NCI-H748 (cell line): Measurements from ENCODE around the gene EIF2A.
A peak's percentile ranks its signal among the peaks of the same experiment; 100 is the strongest.
"Not testable (repeated sequence)": the region's sequence is repeated elsewhere in the genome, so short reads cannot be mapped to it uniquely, and the experiment has no call there.

ENCODE experiments used
- DNase-seq: peaks from one replicate; lab custom pipeline; 2025; ENCODE audit not compliant: unreplicated experiment; lab: John Stamatoyannopoulos, UW

Gene EIF2A

DNA sequence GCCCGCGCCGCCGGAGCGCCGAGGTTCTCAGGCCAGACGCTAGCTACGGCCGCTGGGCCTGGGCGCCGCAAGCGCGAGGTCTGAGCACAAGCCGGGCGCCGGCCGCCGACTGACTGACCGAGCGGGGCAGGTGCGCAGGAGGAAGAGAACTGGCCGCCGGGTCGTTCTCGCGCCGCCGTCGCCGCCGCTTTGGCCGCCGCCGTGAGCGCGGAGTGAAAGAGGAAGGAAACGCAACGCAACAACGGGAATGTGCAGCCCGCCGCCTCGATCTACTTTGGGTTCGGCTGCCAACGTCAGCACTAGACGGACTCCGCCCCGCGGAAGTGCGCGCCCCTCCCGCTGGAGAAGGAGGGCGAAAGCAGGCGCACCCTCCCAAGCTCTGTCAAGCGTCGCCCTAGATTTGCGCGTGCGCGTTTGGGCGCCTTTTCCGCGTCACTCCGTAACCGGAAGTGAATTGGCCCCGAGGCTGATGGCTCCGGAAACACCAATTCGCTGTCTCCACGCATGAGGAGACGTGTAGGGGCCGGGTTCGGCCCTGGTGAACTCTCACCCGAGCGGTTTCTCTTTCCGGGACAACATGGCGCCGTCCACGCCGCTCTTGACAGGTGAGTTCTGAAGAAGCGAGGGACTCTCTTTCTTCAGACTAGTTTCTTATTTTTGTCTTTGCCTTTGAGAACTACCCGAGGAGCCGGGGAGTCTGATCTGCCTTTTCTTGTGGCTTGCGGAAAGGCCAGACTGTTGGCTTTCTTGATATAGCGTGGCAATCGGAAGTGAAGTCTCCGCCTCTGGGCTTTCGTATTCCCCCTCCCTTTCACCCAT, at the start of gene EIF2A, which contains the start of gene SERP1:
Gene EIF2A (plus strand): TSS at position 562 of the 819 bp plus-strand sequence. CDS start 16 bp downstream, at position 578.
Gene SERP1 (minus strand): TSS at position 271 of the 819 bp plus-strand sequence. CDS start 361 bp downstream, outside the sequence.
- peak; percentile 97 for DNase-seq

- DNase-seq = no peak
Measured at GRCh38 chr3:150497956-150498355, 48.6 kb upstream of the EIF2A start.

DNA sequence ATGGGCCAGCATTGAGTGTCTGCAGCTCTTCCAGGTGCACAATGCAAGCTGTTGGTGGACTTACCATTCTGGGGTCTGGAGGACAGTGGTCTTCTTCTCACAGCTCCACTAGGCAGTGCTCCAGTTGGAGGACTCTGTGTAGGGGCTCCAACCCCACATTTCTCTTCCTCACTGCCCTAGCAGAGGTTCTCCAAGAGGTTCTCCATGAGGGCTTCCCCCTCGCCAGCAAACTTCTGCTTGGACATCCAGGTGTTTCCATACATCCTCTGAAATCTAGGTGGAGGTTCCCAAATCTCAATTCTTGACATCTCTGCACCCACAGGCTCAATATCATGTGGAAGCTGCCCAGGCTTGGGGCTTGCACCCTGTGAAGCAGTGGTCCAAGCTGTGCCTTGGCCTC, 45.6 kb upstream of the EIF2A start:
- not testable (repeated sequence) for DNase-seq

- no peak for DNase-seq
Measured at GRCh38 chr3:150503402-150504099, 43.0 kb upstream of the EIF2A start.

DNA sequence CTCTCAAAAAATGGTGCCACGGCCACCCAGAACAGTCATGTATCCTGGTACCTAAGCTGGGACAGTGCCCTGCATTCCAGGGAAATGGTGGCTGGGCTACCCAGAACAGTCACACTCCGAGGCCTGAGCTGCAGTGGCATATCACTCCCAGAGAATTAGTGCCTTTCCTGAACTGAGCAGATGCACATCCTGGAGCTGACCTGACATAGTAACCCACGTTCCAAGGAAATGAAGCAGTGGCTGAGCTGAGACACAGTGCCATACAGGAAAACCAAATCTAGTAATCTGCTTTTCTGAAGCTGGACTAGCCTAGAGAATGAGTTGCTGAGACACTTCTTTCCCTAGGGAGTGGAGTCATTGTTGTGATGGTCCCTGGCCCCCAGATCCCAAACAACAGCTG, 42.1 kb upstream of the EIF2A start:
- DNase-seq = no peak

GRCh38 chr3:150508401-150508800, 38.2 kb upstream of the EIF2A start:
- no peak for DNase-seq

DNA sequence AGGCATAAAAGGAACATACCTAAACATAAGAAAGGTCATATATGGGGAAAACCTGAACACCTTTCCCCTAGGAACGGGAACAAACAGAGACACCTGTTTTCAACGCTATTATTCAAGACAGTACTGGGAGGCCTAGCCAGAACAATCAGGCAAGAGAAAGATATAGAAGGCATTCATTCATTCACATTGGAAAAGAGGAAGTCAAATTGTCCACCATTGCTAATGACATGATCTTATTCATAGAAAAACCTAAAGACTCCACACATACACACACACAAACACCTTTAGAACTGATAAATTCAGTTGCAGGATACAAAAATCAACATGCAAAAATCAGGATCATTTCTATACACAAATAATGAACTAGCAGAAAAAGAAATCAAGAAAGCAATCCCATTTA, 36.8 kb upstream of the EIF2A start:
- no peak for DNase-seq

GRCh38 chr3:150511122-150511821, 35.3 kb upstream of the EIF2A start:
- DNase-seq = no peak

DNA sequence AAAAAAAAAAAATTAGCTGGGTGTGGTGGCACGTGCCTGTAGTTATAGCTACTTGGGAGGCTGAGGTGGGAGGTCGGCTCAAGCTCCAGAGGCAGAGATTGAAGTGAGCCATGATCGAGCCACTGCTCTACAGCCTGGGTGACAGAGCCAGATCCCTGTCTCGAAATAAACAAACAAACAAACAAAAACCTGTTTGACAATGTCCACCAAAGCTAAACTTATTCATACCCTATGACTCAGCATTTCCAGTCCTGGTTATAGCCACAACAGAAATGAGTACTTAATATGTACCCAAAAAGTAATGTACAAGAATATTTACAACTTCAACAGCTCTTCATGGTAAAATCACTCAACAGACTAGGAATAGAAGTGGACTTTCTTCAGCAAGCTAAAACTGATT, 31.4 kb upstream of the EIF2A start:
- DNase-seq = no peak

- DNase-seq = no peak
Measured at GRCh38 chr3:150519026-150519425, 27.6 kb upstream of the EIF2A start.

- no peak for DNase-seq
Measured at GRCh38 chr3:150520408-150520807, 26.2 kb upstream of the EIF2A start.

DNA sequence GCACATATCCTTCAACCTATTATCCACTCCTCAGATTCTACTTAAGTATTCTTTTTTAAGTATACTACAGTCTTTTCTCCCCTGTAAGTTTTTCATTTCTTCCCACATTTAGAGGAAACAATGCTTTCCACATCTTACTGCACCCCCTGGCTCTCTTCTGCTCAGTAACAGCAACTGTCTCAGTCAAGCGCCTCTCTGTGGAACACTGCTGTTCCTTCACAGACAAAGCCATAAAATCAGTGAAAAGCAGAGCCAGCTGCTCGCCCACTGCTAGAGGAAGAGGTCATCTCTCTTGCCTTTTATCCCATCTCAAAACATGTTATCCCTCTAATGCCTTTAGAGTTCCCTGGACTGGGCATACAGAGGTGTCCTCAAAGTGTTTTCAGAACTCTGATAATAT, 25.1 kb upstream of the EIF2A start:
- no peak for DNase-seq

DNA sequence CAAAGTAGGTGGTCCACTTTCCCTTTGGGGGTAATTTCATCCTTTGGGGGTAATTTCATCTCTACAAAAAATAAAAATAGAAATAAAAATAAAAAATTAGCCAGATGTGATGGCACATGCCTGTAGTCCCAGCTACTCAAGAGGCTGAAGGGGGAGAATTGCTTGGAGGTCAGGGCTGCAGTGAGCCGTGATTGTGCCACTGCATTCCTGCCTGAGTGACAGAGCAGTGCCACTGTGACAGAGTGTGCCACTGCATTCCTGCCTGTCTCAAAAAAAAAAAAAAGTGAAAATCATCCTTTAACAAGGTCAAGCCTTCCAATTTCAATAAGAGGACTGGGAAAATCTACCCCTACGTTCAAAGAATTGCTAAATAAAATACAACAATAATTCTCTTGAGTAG, 23.0 kb upstream of the EIF2A start:
- no peak for DNase-seq

DNA sequence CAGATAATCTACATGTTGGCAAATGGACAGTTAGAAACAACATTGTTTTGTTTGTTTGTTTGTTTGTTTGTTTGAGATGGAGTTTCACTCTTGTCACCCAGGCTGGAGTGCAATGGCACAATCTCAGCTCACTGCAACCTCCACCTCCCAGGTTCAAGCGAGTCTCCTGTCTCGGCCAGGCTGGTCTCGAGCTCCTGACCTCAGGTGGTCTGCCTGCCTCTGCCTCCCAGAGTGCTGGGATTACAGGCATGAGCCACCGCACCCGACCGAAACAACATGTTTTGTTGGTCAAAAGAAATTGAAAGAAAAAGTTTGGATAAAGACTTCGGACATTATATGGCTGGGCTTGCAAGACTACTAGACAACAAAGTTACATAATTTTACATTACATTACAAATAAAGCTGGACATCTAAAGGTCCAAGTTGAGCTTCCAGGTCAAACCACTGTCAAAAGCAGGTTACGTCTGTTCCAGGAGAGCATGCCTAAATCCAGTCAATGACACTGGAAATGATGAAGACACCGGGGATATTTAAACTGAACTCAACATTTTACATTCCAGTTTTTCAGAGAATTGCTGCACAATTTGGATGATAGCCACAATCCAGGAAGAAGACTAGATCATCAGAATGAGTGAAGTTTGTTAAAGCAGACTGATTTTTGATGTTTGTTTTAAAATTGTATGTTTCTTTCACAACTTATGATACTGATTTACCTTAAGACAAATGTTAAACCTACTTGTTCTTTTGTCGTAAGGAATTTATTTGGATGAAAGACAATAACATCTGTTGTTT, 18.9 kb upstream of the EIF2A start:
- no peak for DNase-seq

DNA sequence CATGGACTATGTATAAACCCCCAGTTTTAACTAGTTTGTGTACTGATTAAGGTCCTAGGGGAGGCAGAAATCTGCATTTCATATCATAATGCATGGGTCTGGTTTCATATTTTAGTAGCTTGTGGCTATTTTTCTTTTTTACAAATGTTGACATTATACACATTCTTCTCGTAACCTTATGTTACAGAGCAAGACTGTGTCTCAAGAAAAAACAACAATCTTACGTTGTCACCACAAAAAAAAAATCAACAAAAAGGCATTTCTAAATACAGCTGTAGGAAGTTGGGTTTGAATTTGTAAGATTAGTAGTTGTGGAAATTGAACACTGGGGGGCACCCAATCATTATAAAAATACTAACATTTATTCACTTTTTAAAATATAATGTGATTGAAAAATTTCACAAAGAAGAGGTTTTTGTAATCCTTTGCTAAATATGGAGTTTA, 18.2 kb upstream of the EIF2A start:
- no peak for DNase-seq

DNA sequence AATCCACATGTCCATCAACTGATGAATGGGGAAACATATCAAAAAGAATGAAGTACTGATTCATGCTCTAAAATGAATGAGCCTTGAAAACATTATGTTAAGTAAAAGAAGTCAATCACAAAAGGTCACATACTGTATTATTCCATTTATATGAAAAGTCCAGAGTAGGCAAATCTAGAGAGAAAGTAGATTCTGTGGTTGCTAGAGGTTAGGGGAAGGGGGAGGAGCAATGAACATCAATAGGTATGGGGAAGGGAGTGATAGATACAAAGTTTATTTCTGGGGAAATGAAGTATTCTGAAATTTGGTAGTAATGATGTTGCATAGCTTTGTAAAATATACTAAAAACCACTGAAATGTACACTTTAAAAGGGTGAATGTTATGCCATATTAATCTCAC, 14.8 kb upstream of the EIF2A start:
- DNase-seq = no peak

DNA sequence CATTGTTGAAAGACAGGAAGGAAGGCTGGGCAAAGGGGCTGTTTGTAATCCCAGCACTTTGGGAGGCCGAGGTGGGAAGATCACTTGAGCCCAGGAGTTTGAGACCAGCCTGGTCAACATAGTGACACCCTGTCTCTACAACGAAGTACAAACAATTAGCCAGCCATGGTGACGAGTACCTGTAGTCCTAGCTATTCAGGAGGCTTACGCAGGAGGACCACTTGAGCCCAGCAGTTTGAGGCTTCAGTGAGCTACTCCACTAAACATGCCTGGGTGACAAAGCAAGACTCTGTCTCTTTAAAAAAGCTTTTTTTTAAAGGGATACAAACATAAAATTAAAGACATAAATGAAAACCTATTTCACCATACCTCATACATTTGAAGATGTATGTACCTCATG, 11.4 kb upstream of the EIF2A start:
- no peak for DNase-seq

DNA sequence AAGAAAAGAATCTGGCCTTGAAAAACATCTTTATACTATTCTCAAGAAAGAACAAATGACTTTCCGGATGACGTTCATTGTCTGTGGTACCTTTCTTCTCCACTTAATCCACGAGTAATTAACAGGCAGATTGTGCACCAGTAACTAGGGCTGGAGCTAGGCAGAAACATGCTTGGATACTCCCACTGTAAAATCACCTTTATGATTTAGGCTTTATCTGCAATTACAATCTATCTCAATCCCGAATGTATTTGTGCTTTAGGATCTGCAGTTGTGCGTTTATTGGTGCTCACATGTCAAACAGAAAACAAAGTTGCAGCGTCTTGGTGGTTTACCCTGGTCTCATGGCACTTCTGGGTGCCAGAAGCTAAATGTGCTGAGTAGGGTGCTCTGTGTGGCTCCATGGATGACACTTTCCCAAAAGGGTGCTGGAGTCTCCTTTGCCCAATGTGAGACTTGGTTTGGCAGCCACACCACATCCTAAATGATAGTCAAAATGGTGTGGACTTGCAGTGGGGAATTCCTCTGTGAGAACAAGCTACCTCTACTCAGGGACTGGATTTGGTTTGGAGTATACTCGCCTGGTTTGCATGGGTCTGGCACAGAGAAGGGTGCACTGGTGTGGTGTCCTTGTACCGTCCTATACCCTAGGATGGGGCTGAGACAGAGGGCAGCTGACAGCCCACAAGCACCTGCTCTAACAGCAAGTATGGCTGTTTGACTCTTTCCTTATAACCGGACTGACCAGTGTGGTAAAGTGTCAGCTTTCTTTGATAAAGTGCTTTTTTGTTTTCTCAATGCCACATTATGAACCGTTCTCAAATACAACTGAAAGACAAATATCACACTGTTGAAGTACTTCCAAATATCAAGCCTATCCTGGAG, 8.0 kb upstream of the EIF2A start:
- DNase-seq = no peak

DNA sequence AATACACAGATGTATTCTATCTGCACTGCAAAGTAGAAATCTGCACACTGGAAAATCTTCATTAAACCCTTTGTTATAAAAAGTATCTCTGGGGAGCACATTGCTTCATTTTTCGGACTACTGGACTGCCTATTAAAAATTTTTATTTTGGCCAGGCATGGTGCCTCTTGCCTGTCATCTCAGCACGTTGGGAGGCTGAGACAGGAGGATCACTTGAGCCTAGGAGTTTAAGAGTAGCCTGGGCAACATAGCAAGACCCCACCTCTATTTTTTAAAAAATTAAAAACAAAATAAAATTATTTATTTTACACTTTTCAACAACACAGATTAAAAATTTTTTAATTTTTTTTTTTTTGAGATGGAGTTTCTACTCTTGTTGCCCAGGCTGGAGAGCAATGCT, 6.3 kb upstream of the EIF2A start:
- no peak for DNase-seq

GRCh38 chr3:150540991-150541390, 5.6 kb upstream of the EIF2A start:
- DNase-seq = no peak
